ENCODE results near the gene INHBC. TPM values are rescaled to one million over a fixed set of nuclear protein-coding genes. Genes with fewer than 3 reads are reported as not detected.
A peak's percentile ranks its signal among the peaks of the same experiment; 100 is the strongest.
"Not testable (repeated sequence)": the region's sequence is repeated elsewhere in the genome, so short reads cannot be mapped to it uniquely, and the experiment has no call there.

The INHBC gene
- total RNA-seq, 1 experiment from 2014 or later = not detected

DNA sequence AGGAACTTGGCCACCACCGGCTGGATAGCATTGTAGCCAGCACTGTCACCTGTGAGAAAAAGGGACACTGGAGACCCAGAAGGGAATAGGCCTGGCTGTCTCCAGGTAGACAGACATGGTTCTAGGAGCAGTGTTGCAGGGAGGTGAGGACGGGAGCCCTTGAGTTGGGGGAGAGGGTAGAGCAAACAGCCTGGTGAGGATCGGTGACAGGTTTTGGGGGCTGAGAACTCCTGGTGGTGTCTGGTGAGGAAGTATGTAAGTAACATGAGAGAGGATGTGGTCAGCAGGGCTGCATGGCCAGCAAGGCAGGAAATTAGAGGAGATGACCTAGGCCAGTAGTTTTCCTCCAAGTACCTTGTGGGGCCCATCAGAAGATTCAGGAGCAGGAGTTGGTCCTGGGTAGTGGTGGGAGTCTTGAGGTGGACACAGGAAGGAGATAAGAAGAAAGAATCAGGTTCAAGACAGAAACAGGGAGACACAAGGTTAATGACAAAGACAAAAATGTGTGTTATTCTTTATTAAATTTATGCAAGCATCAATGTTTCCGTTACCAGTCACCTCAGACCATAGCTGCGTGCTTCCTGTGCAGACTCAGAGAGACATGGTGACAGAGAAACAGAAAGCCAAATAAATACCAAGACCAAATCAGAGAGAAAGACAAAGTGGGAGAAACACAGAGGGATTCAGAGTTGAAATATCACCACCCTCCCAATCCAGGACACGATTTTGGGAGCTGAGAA is 45.0 kb downstream of the INHBC start, which contains the start of gene ARHGAP9:
Gene ARHGAP9, minus strand, starts transcription at position 491 of the 740 bp plus-strand sequence. Its CDS starts 460 bp downstream, at position 31.
- no peak for DNase-seq (ENCODE audit: extremely low read depth, low read depth)

DNA sequence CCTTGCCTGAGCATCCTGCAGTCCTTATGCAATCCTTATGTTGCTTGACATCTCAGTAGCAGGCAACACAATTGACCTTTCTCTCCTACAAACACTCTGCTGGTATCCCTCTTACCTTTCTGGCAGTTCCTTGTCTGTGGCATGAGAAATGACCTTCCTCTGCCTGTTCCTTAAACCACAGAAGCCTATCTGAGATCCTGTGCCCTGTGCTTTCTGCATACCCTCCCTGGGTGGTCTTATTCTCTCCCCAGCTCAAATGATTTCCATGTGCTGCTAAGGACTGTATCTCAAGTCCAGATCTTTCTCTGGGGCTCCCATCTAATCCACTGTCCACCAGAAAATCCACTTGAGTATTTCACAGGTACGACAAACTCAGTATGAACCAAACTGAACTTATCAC is 47.1 kb downstream of the INHBC start:
- no peak for DNase-seq (ENCODE audit: extremely low read depth, low read depth)

DNA sequence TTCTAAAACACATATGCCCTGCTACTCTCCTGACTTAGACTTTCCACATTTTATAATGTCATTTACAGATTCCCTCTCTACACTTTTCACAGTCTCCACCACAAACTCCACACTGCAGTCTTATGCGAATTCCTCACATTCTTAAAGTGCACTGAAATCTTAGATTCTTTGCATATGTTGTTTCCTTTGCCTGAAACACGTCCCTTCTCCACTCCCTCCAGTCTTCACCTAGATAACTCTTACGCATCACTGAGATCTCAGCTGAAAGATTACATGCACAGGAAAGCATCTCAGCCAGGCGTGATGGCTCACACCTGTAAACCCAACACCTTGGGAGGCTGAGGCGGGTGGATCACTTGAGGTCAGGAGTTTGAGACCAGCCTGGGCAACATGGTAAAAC is 48.9 kb downstream of the INHBC start:
- no peak for DNase-seq (ENCODE audit: extremely low read depth, low read depth)

DNA sequence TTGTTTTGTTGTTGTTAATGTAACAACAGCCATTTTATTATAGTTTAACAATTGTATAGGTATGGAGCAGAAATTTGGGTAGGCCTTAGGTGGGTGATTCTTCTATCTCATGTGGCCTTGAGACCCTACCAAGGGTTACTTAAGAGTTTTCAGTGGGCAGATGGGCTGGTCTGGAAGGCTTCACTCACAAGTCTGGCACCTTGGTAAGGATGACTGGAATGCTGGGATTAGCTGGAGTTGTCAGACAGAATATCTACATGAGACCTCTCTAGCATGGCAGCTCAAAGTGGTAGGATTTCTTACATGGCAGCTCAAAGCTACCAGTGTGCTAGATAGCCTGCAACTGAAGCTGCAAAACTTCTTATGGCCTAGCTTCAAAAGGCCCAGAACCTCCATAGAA is 51.1 kb downstream of the INHBC start:
- no peak for DNase-seq (ENCODE audit: extremely low read depth, low read depth)

DNA sequence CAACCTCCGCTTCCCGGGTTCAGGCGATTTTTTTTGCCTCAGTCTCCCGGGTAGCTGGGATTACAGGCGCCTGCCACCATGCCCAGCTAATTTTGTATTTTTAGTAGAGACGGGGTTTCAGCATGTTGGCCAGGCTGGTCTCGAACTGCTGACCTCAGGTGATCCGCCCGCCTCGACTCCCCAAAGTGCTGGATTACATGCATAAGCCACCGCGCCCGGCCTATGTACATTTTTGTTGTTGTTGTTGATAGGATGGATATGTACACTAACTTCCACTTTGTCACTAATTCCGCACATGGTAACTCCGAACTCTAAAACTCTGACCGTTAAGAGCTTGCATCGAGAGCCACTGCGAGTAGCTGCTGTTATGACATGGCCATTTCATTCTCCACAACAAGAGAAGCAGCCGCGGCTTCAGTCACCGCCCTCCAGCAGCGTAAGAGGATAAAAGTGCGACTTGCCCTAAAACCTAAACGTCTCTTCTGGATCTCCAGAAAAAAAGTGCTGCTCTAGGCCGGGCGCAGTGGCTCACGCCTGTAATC is 52.5 kb downstream of the INHBC start:
- DNase-seq (ENCODE audit: extremely low read depth, low read depth) = no peak

DNA sequence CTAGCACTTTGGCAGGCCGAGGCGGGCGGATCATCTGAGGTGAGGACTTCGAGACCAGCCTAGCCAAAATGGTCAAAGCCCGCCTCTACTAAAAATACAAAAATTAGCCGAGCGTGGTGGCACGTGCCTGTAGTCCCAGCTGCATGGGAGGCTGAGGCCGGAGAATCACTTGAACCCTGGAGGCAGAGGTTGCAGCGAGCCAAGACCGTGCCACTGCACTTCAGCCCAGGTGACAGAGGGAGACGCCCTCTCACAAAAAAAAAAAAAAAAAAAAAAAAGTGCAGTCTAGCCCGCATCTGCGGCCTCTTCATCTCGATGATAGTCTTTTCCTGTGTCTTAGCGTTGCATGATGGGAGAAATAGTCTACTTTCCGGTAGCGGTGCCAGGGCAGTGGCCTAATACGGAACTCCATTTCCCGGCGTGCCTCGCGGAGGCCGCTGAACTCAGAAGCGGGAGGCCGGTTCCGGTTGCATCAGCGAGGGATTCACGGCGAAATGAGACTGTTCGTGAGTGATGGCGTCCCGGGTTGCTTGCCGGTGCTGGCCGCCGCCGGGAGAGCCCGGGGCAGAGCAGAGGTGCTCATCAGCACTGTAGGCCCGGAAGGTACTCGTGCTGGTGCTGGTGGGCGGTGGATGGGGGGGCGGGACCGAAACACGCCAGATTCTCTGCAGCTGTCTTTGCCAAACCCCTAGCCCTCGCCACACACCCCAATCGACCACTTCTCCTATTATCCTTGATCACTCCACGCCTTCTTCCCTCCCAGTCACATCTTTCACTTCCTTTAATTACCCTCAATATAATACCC is 53.2 kb downstream of the INHBC start, which contains the start of gene MARS1:
Gene MARS1, plus strand, starts transcription at position 472 of the 805 bp plus-strand sequence. Its CDS starts 23 bp downstream, at position 495.
- DNase-seq (ENCODE audit: extremely low read depth, low read depth) = peak; percentile 98

DNA sequence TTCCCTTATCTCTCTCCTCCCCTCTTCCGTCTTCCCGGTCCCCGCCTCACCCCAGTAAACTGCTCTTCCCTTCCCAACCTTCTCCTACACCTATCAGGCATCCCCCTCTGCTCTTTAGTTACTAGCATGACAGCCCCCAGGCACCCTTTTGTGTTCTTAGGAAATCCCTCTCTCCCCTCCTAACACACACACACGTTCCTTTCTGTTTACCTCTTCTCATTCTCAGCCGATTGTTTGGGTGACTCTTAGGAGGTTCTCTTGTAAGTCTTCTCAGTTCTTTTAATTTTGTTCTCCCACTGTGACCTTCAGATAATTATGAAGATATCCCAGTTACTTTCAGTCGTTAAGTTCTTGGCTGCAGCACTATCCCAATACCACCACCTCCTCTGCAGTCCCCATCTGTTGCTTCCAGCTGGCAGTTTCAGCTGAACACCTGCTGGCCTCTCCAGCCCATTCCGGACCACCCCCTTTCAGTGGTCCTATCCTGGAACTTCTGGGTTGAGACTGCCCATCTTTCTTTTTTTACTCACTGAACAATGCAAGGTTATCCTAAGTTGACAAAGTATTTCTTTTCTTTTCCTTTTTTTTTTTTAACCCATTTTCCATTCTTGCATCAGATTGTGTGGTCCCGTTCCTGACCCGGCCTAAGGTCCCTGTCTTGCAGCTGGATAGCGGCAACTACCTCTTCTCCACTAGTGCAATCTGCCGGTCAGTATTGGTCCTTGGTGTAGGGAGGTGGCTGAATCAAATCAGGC is 54.0 kb downstream of the INHBC start:
- DNase-seq (ENCODE audit: extremely low read depth, low read depth) = no peak

DNA sequence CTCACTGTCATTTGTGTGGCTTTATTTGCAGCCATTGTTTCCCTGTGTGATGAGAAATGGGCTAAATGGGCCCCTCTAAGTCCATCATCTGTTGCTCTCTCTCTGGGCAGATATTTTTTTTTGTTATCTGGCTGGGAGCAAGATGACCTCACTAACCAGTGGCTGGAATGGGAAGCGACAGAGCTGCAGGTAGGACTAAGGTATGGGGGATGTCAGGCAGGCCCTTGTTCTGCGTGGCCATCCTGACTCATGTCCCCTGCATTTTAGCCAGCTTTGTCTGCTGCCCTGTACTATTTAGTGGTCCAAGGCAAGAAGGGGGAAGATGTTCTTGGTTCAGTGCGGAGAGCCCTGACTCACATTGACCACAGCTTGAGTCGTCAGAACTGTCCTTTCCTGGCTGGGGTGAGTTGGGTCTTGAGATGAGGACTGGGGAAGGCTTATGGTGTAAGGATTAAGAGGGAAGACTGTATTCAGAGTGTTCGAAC is 54.6 kb downstream of the INHBC start:
- no peak for DNase-seq (ENCODE audit: extremely low read depth, low read depth)

DNA sequence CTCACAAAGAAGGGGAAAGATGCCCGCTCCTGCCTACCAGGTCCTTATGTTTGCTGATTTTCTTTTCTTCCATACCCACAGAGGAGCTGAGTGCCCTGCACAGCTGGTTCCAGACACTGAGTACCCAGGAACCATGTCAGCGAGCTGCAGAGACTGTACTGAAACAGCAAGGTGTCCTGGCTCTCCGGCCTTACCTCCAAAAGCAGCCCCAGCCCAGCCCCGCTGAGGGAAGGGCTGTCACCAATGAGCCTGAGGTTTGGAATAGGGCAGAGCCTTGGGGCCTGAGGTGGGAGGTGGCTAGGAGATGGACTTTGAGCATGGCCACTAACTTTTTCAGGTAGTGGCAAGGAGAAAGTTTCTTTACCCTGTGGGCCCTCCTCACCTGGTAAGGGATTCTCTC is 55.5 kb downstream of the INHBC start:
- no peak for DNase-seq (ENCODE audit: extremely low read depth, low read depth)

DNA sequence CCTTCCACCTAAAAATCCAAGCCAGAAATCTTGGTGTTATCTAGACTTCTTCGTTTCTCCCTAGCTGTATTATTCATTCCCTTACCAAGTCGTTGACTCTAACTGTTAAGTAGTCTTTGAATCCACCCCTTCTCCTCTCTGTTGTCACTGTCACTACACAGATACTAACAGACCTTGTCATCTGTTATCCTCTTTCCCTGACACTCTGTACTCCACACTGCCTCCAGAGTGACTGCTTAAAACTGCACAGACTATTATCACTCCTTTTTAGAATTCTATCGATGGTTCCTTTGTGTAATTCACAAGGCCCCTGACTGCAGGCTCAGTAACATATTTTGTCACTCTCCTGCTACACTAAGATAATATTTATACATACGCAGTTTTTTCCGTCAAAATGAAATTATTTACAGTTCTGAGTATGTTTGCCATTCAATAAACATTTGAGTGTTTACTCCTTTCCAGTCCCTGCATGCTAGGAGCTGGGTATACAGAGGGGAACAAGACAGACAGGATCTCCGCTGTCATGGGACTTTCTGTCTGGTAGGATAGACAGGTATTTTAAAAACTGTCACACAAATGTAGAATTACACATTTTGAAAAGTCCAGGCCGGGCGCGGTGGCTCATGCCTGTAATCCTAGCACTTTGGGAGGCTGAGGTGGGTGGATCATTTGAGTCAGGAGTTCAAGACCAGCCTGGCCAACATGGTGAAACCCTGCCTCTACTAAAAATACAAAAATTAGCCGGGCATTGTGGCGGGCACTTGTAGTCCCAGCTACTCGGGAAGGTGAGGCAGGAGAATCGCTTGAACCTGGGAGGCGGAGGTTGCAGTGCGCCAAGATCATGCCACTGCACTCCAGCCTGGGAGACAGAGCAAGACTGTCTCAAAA is 57.1 kb downstream of the INHBC start:
- DNase-seq (ENCODE audit: extremely low read depth, low read depth) = no peak

DNA sequence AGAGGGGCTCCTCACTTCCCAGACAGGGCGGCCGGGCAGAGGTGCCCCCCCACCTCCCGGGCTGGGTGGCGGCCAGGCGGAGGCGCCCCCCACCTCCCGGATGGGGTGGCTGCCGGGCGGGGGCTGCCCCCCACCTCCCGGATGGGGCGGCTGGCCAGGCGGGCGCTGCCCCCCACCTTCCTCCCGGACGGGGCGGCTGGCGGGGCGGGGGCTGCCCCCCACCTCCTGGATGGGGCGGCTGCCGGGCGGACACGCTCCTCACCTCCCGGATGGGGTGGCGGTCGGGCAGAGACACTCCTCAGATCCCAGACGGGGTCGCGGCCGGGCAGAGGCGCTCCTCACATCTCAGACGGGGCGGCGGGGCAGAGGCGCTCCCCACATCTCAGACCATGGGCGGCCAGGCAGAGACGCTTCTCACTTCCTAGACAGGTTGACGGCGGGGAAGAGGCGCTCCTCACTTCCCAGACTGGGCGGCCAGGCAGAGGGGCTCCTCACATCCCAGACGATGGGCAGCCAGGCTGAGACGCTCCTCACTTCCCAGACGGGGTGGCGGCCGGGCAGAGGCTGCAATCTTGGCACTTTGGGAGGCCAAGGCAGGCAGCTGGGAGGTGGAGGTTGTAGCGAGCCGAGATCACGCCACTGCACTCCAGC is 60.6 kb downstream of the INHBC start:
- DNase-seq (ENCODE audit: extremely low read depth, low read depth) = not testable (repeated sequence)

DNA sequence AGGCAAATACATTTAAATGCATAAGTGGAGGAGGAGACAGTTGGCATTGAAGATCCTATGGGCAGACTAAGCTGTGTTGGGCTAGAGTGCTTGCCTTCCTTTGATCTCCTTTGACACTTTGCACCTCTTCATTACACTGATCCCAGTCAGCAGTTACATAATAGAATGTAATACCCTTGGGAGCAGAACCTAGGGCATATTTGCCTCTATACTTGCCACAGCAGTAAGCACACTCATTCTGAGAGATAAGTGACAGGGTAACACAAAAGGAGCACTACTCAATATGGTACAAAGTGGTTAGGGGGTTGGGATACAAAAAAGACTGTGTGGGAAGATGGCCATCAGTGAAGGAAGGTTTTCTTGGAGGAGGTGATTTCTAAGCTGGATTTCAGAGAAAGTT is 62.2 kb downstream of the INHBC start:
- DNase-seq (ENCODE audit: extremely low read depth, low read depth) = no peak

DNA sequence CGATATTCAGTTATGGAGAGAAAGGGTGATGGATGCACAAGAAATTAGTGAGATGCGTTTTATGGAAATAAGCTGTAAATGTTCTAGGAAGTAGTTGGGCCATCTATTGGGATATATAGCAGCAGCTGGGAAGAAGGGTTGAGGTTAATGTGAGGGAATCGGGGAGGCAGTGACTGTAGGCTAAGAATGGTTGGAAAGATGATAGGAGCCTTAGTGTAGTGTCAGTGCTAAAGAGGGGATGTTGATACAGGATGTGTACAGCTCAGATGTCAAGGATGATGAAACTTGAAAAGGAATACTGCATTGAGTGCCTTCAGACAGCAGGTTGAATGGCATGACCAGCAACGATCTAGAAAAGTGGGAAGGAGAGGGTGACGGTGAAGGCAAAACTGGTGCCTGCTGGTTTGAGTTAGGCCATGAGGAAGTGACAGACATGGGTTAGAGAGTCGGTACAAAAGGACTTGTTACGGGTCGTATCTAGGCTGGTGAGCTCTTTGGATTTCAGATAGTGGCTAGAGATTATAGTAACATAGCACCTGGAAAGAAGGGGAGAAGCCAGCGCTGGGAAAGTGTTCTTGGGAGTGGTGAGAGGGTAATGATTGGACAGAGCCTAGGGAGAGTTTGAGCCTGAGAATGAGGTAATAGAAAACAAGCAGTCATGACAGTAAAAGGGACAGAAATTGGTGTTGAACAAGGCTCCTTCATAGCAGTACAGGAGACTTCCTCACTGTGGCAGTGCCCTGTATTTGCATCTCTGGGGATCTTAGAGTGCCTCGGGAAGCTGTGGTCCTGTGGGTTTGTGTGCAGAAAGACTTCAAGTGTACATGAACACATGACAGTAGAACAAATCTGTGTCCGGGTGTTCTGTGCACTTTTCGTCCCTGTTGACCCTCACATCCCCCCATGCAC is 62.9 kb downstream of the INHBC start:
- no peak for DNase-seq (ENCODE audit: extremely low read depth, low read depth)

DNA sequence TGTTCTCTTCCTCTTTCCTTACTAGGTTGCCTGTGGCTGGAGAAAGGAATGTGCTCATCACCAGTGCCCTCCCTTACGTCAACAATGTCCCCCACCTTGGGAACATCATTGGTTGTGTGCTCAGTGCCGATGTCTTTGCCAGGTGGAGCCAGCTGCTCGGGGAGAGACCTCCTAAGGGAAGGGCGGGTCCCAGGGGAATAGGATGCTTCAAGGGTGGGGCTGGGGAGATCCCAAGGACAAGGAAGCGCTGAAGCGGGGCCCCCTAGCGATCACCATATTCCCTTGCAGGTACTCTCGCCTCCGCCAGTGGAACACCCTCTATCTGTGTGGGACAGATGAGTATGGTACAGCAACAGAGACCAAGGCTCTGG is 63.5 kb downstream of the INHBC start:
- no peak for DNase-seq (ENCODE audit: extremely low read depth, low read depth)

DNA sequence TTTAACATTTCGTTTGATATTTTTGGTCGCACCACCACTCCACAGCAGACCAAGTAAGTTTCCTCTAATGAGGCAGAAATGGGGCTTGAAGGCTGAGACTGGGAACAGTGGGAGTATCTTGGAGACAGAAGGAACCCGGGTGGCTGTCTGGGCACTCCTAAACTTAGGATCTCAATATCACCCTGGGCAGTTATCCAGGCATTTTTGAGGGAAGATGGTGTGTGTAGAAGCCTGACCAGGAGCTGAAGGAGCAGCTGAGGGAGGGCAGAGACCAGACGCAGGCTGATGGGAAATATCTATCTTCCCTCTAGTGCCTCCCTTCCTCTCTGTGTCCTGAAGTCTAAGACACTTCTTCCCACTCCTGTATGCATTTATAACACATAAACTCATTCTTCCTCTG is 64.0 kb downstream of the INHBC start:
- DNase-seq (ENCODE audit: extremely low read depth, low read depth) = no peak

DNA sequence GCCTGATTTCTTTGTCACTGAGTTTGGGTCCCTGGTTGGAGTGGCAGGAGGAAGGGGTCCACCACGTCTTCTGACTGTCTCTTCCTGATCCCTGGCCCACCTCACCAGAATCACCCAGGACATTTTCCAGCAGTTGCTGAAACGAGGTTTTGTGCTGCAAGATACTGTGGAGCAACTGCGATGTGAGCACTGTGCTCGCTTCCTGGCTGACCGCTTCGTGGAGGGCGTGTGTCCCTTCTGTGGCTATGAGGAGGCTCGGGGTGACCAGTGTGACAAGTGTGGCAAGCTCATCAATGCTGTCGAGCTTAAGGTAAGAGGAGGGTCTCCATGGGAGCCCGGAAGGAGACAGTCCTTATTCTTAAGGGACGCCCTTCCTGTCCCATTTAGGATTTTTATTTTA is 65.6 kb downstream of the INHBC start:
- DNase-seq (ENCODE audit: extremely low read depth, low read depth) = no peak
